Measurements from ENCODE around the gene PIK3CA. TPM values are rescaled to one million over a fixed set of nuclear protein-coding genes. Genes with fewer than 3 reads are reported as not detected.

Gene PIK3CA
- total and polyA plus RNA-seq, 10 donors, result 4.9 to 40.2 (median 30.9) TPM

GRCh38 chr3:179149406-179149867 lies 1.3 kb downstream of the PIK3CA start:
- 1 to 3% (median 2%) methylated on average over 9 of the region's 9 CpGs for WGBS, 5 donors
- Histone ChIP-seq H3K4me1 (peaks cover 4 to 60% (median 43%) of the 10 kb centered on the region in 6 donors), H3K36me3 (no peaks in the 10 kb centered on the region), H3K4me3 (peak overlapping the region; percentile 71 to 91 (median 83)), H3K27me3 (replicated peaks in 1 of 7) (no peaks in the 10 kb centered on the region), H3K27ac (peak overlapping the region; percentile 96 to 100 (median 100)), H3K9me3 (no peaks in the 10 kb centered on the region)
- DNase-seq, result no peak
- intact Hi-C loops (cut with DNase I; ENCODE audit: low total_unique reads), result loop anchor here (5.0 kb wide), 1 partner anchor 168 kb away; no protein-coding TSS in a partner anchor
- TF ChIP-seq CTCF (IDR thresholded peaks at IDR 0.05 in 8 of 11, conservative IDR thresholded peaks at IDR 0.05 in 3 of 11) (no peak), POLR2A (IDR thresholded peaks at IDR 0.05) (no peak), POLR2AphosphoS5 (IDR thresholded peaks at IDR 0.05) (no peak)

DNA sequence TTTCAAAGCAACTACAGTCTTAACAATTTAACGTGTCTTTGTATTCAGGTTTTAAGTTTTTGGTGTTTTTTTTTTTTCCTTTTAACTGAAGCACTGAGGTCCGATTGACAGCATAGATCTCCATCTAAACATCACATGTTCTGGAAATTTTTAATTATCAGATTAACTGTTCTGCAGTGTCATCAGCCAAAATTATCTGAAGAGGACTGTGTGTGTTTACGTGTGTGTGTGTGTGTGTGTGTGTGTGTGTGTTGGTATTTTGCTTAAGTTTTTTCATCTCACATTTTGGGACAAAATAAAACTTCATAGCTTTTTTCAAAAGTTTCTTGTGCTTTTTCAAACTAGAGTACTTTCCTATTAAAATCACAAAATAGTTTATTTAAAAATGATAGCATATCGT lies 1.8 kb downstream of the PIK3CA start:
- no peaks in the 10 kb centered on the region for H3K36me3 ChIP-seq
- peak overlapping the region in 7 of 8 donors; percentile 98 to 100 (median 100) for H3K27ac ChIP-seq
- no peak for DNase-seq
- peak overlapping the region; percentile 71 to 91 (median 83) for H3K4me3 ChIP-seq
- intact Hi-C loops (cut with DNase I; ENCODE audit: low total_unique reads), result loop anchor here (5.0 kb wide), 1 partner anchor 167 kb away; no protein-coding TSS in a partner anchor
- no peaks in the 10 kb centered on the region for H3K27me3 ChIP-seq (replicated peaks in 1 of 7)
- peaks cover 4 to 65% (median 45%) of the 10 kb centered on the region in 6 donors for H3K4me1 ChIP-seq
- 29 to 46% (median 40%) methylated on average over 4 of the region's 4 CpGs for WGBS, 5 donors
- no peaks in the 10 kb centered on the region for H3K9me3 ChIP-seq
- no peak for TF ChIP-seq CTCF (IDR thresholded peaks at IDR 0.05 in 8 of 11, conservative IDR thresholded peaks at IDR 0.05 in 3 of 11)
- no peak for TF ChIP-seq POLR2AphosphoS5 (IDR thresholded peaks at IDR 0.05)
- TF ChIP-seq POLR2A (IDR thresholded peaks at IDR 0.05), result no peak

GRCh38 chr3:179150610-179151009 lies 2.5 kb downstream of the PIK3CA start:
- no peak for DNase-seq
- intact Hi-C loops (cut with DNase I; ENCODE audit: low total_unique reads), result no loop called here
- peak overlapping the region in 3 of 8 donors; percentile 16 to 91 (median 78) for H3K4me3 ChIP-seq

More at GRCh38 chr3:179150610-179151009, 2.5 kb downstream of the PIK3CA start:
- no peak for TF ChIP-seq CTCF (IDR thresholded peaks at IDR 0.05 in 8 of 11, conservative IDR thresholded peaks at IDR 0.05 in 3 of 11)
- TF ChIP-seq POLR2A (IDR thresholded peaks at IDR 0.05), result no peak
- no peak for TF ChIP-seq POLR2AphosphoS5 (IDR thresholded peaks at IDR 0.05)
- H3K36me3 ChIP-seq, result no peaks in the 10 kb centered on the region
- H3K4me1 ChIP-seq, result peaks cover 4 to 72% (median 49%) of the 10 kb centered on the region in 6 donors
- H3K9me3 ChIP-seq, result no peaks in the 10 kb centered on the region
- peak overlapping the region in 1 of 8 donors; percentile 99 for H3K27ac ChIP-seq
- 67 to 76% (median 70%) methylated on average over 3 of the region's 3 CpGs for WGBS, 5 donors
- H3K27me3 ChIP-seq (replicated peaks in 1 of 7), result no peaks in the 10 kb centered on the region

All from spleen (tissue), 11 donors.